ENCODE data around the gene RNF227. TPM values are rescaled to one million over a fixed set of nuclear protein-coding genes. Genes with fewer than 3 reads are reported as not detected.
A peak's percentile ranks its signal among the peaks of the same experiment; 100 is the strongest.

Gene RNF227
- total RNA-seq, 1 experiment from 2014 or later = 0.42 TPM

DNA sequence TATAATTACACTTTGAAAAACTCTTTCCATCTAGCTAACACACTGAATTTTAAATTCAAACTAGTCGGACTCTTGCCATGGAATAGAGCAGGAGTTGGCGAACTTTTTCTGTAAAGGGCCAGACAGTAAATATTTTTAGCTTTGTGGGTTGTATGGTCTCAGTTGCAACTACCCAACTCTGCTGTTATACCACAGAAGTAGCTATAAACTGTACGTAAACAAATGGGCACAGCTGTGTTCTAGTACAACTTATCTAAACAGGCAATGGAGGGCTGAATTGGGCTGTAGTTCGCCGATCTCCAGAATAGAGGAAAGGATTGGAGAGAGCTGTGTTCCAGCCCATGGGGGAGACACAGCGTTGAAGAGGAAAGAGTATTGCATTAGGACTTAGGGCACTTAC lies 24.7 kb upstream of the RNF227 start:
- Histone ChIP-seq H3K4me3 (no peak overlapping the region), H3K9me3 (replicated peaks) (no peaks in the 10 kb centered on the region), H3K36me3 (peaks cover 85% of the 10 kb centered on the region), H3K4me1 (replicated peaks) (no peaks in the 10 kb centered on the region), H3K27ac (no peak overlapping the region), H3K27me3 (replicated peaks) (no peaks in the 10 kb centered on the region)
- DNase-seq (ENCODE audit: low read depth in 1 of 2, low spot score in 2 of 2) = no peak

DNA sequence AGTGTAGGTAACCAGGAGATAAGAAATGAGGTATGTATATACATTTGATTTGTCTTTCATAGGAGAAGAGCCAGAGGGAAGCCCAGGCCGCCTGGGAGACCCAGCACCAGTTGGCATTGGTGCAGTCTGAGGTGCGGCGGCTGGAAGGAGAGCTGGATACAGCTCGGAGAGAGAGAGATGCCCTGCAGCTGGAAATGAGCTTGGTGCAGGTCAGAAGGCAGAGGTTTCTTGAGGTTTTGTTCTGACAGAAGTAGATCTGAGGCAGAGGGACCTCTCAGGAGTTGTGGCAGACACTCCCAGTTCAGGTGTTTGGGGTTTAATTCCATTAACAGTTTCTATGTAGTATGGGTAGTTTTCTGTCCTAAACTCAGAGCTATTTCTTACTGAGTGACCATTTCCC lies 23.9 kb upstream of the RNF227 start:
- no peak overlapping the region for H3K4me3 ChIP-seq

DNA sequence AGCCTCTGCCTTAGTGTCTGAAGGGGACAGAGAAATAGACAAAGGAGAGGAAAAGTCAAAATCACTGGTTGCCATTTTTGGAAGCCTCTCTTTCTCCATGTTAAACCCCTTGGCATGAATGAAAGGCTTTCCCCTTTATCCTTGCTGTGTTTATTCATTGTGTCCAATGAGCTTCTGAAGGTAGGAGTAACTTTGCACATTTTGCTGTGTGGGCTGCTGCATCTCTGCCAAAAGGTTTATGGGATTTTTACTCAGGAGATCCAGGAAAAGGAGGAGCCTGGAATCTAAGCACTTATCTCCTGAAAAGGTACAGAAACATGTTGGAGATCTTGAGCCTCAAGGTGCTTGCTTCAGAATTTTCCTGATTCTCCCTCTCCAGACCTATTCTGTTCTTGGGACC lies 19.8 kb upstream of the RNF227 start:
- no peak overlapping the region for H3K27ac ChIP-seq
- no peak overlapping the region for H3K4me3 ChIP-seq
- no peaks in the 10 kb centered on the region for H3K27me3 ChIP-seq (replicated peaks)
- peaks cover 11% of the 10 kb centered on the region for H3K4me1 ChIP-seq (replicated peaks)
- no peak for DNase-seq (ENCODE audit: low read depth in 1 of 2, low spot score in 2 of 2)
- peaks cover 73% of the 10 kb centered on the region for H3K36me3 ChIP-seq
- no peaks in the 10 kb centered on the region for H3K9me3 ChIP-seq (replicated peaks)

More for the DNA sequence above, 23.9 kb upstream of the RNF227 start:
- Histone ChIP-seq H3K27me3 (replicated peaks) (no peaks in the 10 kb centered on the region), H3K9me3 (replicated peaks) (no peaks in the 10 kb centered on the region), H3K36me3 (peaks cover 86% of the 10 kb centered on the region), H3K27ac (no peak overlapping the region), H3K4me1 (replicated peaks) (no peaks in the 10 kb centered on the region)
- no peak for DNase-seq (ENCODE audit: low read depth in 1 of 2, low spot score in 2 of 2)

DNA sequence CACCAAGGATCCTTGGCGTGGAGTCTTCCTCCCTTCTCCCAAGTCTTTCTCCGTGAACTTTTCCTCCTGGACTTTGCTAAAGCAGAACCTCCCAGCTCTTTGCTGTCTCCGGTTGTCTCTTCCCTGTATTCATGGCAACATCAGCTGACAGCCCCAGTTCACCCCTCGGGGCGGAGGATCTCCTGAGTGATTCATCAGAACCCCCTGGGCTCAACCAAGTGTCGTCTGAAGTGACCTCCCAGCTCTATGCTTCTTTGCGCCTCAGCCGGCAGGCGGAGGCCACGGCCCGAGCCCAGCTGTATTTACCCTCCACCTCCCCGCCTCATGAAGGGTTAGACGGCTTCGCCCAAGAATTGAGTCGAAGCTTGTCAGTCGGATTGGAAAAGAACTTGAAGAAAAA lies 16.9 kb upstream of the RNF227 start:
- Histone ChIP-seq H3K4me1 (replicated peaks) (peaks cover 13% of the 10 kb centered on the region), H3K36me3 (peaks cover 54% of the 10 kb centered on the region), H3K4me3 (peak overlapping the region; percentile 84), H3K9me3 (replicated peaks) (no peaks in the 10 kb centered on the region), H3K27me3 (replicated peaks) (no peaks in the 10 kb centered on the region), H3K27ac (peak overlapping the region; percentile 95)
- DNase-seq (ENCODE audit: low read depth in 1 of 2, low spot score in 2 of 2) = peak; percentile 59 to 80

DNA sequence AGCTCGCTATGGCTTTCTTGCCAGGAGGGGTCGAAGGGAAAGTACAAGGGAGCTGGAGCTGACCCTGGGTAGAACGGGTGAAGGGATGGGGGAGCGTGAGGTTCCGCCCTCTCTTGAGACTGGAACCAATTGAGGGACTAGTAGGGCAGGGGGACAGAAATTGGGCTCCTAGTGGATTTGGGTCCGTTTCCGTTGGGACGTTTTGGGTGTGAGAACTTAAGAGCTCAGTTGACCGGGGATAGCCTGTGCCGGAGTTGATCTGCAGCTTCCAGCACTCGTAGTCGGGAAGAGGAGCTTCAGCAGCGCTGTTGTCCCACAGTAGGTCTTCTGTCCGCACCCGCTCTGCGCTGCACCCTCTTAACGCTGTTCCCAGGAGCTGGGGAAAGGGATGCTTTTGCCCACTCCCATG lies 16.4 kb upstream of the RNF227 start:
- no peak for DNase-seq (ENCODE audit: low read depth in 1 of 2, low spot score in 2 of 2)

DNA sequence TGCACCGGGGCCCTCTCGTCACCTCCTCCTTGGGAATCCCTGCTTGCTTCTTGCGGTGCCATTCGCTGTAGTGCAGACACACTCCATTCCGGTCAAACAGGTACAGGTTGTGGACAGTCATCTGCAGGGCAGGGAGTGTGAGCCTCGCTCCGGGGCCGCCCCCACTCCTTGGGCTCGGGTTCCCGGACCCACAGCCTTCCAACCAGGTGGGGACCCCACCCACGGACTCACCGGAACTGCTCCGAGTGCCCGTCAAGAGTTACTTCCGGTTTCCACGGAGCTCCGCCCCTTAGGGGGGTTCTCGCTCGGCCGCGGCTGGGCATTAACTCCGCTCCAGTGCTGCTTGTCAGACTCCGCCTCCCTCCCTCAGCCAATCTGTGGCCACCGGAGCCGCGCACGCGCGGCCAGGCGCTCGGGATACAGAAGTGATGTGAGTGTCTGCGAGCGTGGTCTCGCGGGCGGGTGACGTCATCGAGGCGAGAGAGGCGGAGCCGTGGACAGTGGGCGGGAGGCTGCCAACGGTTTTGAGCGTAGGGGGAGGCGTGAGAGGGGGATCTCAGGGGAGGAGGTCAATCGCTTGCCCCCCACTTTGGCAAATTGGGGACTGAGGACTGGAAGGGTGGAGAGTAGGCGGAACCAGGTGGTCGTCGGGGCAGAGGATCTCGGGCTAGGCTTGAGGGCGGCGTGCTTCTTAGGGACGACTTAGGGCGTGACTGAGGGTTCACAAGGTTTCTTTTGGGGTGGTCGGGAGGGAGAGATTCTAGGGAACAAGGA lies 15.8 kb upstream of the RNF227 start, which contains the start of the genes CNTROB and TRAPPC1:
Gene CNTROB (plus strand): TSS at position 498 of the 774 bp plus-strand sequence. CDS start 874 bp downstream, outside the sequence.
Gene TRAPPC1 (minus strand): TSS at position 238 of the 774 bp plus-strand sequence. CDS start 117 bp downstream, at position 121.
- DNase-seq (ENCODE audit: low read depth in 1 of 2, low spot score in 2 of 2) = peak; percentile 97 to 99
- Histone ChIP-seq H3K27ac (peak within 1 kb of the TSS; percentile 95), H3K4me1 (replicated peaks) (peaks cover 13% of the 10 kb centered on the region), H3K27me3 (replicated peaks) (no peaks in the 10 kb centered on the region), H3K36me3 (peaks cover 48% of the 10 kb centered on the region), H3K4me3 (peak within 1 kb of the TSS; percentile 84), H3K9me3 (replicated peaks) (no peaks in the 10 kb centered on the region)

More for the DNA sequence above, 16.4 kb upstream of the RNF227 start:
- H3K9me3 ChIP-seq (replicated peaks) = no peaks in the 10 kb centered on the region
- peak overlapping the region; percentile 84 for H3K4me3 ChIP-seq
- H3K27ac ChIP-seq = peak overlapping the region; percentile 95
- no peaks in the 10 kb centered on the region for H3K27me3 ChIP-seq (replicated peaks)
- H3K4me1 ChIP-seq (replicated peaks) = peaks cover 13% of the 10 kb centered on the region
- peaks cover 54% of the 10 kb centered on the region for H3K36me3 ChIP-seq

DNA sequence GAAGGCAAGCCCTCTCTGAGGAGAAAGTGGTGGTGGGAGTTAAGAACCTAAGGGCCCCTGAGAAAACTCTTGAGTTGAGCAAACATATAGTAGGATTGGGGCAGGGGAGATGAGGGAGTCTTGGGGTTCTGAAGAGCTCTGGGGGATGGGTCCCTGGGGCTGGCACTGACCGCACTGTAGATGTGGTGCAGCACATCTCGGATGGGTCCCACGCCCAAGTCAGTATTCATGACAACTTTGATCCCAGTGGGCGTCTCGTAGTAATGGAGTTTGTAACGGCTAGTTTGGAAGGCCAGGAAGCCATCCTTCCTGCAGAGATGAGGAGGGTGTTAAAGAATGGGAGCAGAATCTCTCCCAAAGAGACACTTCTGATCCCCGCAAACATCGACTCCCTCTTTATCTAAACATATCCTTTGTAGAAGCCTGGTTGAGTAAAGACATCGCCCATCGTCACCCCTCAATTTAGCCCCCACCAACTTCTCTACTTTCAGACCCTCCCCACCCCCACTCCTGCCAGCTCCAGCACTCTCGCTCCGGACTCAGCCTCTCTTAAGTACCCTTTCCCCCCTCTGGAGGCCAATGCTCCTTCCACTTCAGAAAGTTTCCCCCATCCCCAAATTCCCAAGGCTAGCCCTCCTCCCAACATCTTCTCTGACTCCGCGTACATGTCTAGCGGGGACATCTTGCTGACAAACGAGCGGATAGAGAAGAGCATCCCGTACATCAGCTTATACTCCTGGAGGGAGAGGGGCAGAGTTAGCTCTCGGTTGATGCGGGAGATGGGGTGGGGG lies 14.9 kb upstream of the RNF227 start:
- Histone ChIP-seq H3K9me3 (replicated peaks) (no peaks in the 10 kb centered on the region), H3K4me3 (peak overlapping the region; percentile 84), H3K27me3 (replicated peaks) (no peaks in the 10 kb centered on the region), H3K36me3 (peaks cover 39% of the 10 kb centered on the region), H3K4me1 (replicated peaks) (peaks cover 13% of the 10 kb centered on the region), H3K27ac (no peak overlapping the region)
- no peak for DNase-seq (ENCODE audit: low read depth in 1 of 2, low spot score in 2 of 2)

DNA sequence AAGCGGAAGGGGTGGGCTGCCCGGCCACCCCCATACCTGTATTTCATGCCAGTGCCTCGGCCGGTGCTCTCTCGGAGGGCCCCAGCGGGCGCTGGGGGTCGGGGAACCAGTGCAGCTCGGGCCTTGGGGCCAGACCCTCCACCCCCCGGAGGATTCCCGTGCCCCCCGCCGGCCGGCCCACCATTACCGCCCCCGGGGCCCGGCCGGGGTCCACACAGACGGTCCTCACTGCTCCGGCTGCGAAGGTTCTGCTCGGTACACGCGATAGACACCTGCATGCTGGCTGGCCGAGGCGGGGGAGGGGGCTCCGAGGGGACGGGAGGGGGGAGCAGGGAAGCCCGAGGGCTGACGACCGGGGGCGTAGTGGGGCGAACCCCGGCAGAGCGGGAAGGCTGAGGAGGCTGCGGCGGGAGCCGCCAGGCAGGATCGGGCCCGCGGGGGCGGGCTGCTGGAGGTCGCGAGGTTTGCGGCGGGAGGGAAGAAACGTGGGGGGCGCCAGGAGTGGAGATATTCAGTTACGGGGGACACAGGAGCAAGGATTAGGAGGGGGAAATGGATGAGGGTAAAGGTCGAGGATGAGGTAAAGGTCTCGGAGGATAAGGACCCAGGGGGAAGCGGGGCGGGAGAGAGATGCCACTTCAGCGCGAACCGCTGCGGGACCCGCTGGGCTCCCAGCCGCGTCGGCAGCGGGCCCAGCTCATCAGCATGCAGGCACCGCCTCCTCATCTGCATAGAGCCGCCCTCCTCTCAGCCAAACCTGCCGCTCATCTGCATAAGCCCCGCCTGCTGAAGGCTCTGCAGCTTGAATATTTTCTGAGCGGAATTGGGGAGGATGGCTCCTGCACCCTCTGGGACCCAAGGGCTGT lies 13.3 kb upstream of the RNF227 start, which contains the start of gene KCNAB3:
Gene KCNAB3 (minus strand): TSS at position 699 of the 866 bp plus-strand sequence. CDS start 421 bp downstream, at position 278.
- no peaks in the 10 kb centered on the region for H3K9me3 ChIP-seq (replicated peaks)
- no peaks in the 10 kb centered on the region for H3K27me3 ChIP-seq (replicated peaks)
- H3K4me1 ChIP-seq (replicated peaks) = peaks cover 13% of the 10 kb centered on the region
- no peak within 1 kb of the TSS for H3K27ac ChIP-seq
- peaks cover 24% of the 10 kb centered on the region for H3K36me3 ChIP-seq
- no peak for DNase-seq (ENCODE audit: low read depth in 1 of 2, low spot score in 2 of 2)
- H3K4me3 ChIP-seq = no peak within 1 kb of the TSS; the same call in 1 of the 2 replicates

DNA sequence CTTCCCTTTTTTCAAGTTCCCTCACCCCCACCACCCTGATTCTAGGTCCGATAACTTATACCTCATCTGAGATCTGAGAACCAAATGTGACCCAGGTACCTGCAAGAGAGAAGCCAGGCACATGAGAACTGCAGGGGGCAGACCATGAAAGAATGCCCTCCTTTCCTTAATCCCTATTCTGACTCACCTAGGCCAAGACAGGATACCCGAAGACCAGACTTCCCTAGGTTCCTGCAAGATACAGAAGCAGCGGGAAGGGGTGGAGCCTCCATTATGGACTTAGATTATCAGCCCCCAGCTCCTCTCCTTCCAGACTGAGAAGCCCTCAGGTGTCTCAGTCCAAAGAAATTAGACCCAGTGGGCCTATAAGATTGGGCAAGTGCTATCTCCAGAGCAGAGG lies 11.5 kb upstream of the RNF227 start:
- Histone ChIP-seq H3K4me3 (no peak overlapping the region), H3K4me1 (replicated peaks) (peaks cover 10% of the 10 kb centered on the region), H3K9me3 (replicated peaks) (no peaks in the 10 kb centered on the region), H3K36me3 (peaks cover 15% of the 10 kb centered on the region), H3K27ac (no peak overlapping the region), H3K27me3 (replicated peaks) (no peaks in the 10 kb centered on the region)
- no peak for DNase-seq (ENCODE audit: low read depth in 1 of 2, low spot score in 2 of 2)

DNA sequence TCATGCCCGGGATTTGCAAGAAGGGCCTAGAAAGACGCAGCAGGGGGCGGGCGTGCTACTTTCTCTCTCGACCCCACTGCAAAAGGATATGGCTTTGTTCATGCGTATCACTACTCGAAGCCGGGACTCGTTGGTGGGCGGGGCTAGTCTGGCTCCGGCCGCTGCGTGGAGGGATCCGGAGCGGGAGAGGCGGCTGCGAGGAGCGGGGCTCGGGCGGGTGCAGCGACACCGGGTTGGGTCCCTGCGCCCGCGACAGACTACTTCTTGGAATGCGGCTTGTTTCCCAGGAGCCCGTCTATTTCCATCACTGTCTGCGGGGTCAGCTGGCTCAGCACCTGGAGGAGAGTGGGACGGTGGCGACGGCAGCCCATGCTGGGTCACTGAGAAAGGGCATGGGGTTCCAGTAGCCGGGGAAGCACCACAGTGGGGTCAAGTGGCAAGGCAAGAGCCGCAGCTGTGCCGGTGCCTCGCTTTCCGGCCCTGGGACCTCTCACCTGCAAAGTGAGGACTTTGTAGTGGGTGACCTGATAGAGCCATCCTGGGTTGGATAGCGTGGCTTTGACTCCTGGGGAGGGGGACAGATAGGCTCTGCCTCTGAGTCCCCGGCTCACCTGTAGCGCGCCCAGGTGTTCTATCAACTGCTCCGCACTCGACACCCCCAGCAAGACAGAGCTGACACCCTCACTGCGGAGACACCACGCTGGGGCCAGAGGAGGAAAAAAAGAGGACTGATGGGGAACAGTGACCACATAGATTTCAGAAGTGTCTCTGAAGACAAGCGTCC lies 6.9 kb upstream of the RNF227 start:
- Histone ChIP-seq H3K27me3 (replicated peaks) (no peaks in the 10 kb centered on the region), H3K27ac (no peak overlapping the region), H3K4me3 (peak overlapping the region; percentile 20), H3K9me3 (replicated peaks) (no peaks in the 10 kb centered on the region), H3K4me1 (replicated peaks) (peaks cover 10% of the 10 kb centered on the region), H3K36me3 (no peaks in the 10 kb centered on the region)
- peak; percentile 25 to 62 for DNase-seq (ENCODE audit: low read depth in 1 of 2, low spot score in 2 of 2)

DNA sequence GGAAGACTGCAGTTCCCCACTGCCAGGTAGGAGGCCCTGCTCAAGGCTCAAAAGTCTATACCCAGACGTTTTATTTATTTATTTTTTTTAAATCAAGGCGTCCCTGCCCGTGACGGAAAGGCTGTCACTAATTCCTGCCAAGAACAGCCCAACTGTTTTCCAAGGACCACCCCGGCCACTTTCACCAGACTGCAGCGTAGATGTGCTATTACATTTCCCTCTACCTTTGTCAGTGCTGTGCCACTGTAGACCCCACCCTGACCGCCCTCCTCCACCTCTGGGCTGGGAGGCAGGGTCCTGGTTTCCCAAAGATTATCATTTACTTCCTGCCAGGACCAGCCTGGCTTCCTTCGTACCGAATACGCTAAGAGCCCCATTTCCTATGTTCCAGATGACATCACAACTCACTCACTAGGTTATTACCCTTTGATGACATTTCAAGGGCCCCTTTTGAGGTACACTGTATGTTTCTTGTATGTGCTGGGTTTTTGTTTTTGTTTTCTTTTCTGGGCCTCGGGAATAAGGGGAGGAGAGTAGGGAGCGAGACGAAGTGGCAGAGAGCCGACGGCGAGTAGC lies 6.3 kb upstream of the RNF227 start:
- Histone ChIP-seq H3K36me3 (no peaks in the 10 kb centered on the region), H3K27ac (no peak overlapping the region), H3K4me1 (replicated peaks) (peaks cover 10% of the 10 kb centered on the region), H3K4me3 (peak overlapping the region; percentile 20; the same call in 1 of the 2 replicates), H3K27me3 (replicated peaks) (no peaks in the 10 kb centered on the region), H3K9me3 (replicated peaks) (no peaks in the 10 kb centered on the region)
- DNase-seq (ENCODE audit: low read depth in 1 of 2, low spot score in 2 of 2) = no peak

DNA sequence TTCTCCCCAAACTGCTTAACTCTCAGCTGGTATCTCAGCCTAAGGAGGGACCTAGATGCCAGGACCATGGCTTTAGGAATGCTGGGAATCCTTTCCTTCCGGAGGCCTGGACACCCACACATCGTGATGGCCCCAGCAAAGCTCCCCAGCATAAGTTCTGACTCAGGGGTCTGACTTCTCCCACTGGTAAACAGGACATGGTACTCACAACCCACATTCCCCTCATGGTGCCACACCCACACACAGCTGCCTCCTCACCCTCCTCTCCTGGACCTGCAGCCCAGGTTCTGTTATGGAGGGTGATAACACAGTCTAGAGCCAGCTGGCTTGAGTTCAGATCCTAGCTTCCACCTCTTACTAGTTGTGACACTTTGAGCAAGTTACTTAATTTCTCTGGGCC lies 719 bp upstream of the RNF227 start:
- no peak for DNase-seq (ENCODE audit: low read depth in 1 of 2, low spot score in 2 of 2)
- H3K4me3 ChIP-seq = no peak overlapping the region
- H3K36me3 ChIP-seq = peaks cover 11% of the 10 kb centered on the region
- H3K27me3 ChIP-seq (replicated peaks) = no peaks in the 10 kb centered on the region
- H3K9me3 ChIP-seq (replicated peaks) = peaks cover 4% of the 10 kb centered on the region
- H3K4me1 ChIP-seq (replicated peaks) = peaks cover 16% of the 10 kb centered on the region
- H3K27ac ChIP-seq = no peak overlapping the region
